ENCODE measurements around the gene CGB3. TPM values are rescaled to one million over a fixed set of nuclear protein-coding genes. Genes with fewer than 3 reads are reported as not detected.

CGB3 gene
- total RNA-seq, 1 experiment from 2014 or later: 1.7 TPM

DNA sequence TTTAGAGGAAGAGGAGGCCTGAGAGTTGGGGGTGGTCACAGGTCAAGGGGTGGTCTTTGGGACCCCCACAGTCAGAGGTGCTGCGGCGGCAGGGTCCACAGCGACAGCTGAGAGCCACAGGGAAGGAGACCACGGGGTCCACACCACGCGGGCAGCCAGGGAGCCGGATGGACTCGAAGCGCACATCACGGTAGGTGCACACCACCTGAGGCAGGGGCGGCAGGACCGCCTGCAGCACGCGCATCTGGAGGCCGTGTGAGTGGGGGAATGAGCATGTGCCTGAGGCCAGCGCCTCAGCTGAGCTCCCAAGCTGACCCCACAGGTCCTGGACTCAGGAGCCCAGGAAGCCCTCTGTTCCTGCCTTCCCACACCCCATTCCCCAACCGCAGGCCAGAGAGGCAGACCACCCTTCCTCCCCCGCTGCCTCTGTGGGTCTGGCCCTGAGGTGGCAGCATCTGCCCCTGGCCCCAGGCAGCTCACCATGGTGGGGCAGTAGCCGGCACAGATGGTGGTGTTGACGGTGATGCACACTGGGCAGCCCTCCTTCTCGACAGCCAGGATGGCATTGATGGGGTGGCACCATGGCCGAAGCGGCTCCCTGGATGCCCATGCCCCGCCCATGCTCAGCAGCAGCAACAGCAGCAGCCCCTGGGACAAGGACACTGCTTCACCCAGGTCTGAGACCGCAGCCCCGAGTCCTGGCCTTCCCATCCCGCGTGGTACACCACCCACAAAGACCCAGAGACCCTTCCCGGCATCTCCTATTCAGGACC lies 7.9 kb downstream of the CGB3 start:
- DNase-seq (ENCODE audit: low read depth): no peak

DNA sequence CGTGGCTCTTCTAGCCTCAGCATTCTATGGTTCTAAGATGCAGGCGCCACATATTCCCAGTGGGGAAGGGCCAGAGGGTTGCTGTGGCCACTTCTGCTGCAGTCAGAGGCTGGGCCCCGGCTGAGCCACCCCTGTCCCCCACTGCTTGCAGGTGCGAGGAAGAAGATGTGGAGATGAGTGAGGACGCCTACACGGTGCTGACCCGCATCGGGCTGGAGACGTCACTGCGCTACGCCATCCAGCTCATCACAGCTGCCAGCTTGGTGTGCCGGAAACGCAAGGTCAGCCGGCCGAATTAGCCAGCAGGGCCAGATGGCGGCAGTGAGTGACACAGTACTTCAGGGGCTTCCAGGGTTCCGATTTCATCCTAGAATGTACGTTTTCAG lies 9.3 kb downstream of the CGB3 start:
- DNase-seq (ENCODE audit: low read depth): no peak

DNA sequence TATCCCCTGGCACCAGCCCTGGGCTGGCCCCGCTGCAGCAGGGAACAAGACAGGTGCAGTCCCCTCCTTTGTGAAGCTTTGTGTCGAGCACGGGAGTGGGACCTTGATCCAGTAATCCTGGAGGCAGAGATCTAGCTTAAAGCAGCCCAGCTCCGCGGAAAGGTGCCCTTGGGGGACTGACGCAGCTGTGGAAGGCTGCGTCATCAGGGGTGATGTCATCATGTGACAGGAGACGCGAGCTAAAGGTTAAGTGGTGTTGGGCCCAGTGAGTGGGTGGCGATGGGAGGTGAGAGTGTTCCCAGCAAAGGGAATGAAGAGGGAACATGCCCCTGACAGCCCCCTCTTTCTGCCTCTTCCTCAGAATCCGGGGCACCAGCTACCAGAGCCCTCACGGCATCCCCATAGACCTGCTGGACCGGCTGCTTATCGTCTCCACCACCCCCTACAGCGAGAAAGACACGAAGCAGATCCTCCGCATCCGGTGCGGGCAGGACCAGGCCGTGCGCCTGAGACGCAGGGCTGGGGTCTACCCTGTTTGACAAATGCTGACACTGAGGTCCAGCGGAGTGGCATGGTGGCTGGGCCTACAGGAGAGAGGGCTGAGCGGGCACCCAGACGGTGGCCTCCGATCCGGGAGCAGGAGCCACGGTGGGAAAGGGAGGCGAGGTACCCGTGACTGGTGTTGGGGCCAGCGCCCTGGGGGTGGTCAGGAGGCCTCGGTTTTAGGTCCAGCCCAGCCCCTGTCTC lies 9.8 kb downstream of the CGB3 start:
- DNase-seq (ENCODE audit: low read depth): no peak

DNA sequence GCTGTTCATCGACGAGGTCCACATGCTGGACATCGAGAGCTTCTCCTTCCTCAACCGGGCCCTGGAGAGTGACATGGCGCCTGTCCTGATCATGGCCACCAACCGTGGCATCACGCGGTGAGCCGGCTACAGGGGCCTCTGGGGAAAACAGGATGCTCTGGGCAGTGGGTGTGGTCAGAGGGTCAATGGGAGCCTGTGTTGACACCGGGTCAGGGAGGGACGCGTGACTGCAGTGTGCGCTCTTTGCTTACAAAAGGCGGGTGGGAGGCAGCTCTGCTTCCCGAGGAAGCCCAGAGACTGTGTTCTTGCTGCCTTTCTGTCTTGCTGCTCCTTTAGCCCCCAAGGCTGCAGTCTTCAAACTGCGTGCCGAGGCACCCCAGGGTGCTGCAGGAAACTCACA lies 12.9 kb downstream of the CGB3 start:
- no peak for DNase-seq (ENCODE audit: low read depth)

DNA sequence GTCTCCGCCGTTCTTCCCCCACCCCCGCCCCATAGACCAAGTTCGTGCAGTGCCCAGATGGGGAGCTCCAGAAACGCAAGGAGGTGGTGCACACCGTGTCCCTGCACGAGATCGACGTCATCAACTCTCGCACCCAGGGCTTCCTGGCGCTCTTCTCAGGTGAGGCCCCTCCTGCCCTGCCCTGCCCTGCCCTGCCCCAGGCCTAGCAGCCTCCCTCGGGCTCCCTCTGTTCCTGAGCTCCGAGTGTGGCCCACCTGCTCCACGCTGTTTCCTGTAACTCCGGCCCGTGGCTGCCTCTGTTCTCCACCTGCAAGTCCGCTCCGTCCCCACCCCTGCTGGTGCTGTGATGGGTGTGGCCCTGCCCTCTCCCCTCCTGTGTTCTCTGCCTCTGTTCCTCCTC lies 13.7 kb downstream of the CGB3 start:
- DNase-seq (ENCODE audit: low read depth): no peak

DNA sequence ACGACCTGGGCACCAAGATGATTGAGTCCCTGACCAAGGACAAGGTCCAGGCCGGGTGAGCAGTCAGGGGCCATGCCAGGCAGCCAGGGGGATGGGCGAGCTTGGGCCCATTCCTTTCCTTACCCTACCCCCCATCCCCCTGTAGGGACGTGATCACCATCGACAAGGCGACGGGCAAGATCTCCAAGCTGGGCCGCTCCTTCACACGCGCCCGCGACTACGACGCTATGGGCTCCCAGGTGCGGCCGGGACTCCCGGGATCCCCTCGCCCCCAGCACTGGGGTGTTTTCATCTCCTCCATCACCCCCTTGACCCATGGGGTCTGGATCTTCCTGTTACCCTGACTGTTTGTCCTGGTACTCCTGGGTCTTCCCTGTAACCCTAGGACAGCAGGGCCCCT lies 14.3 kb downstream of the CGB3 start:
- DNase-seq (ENCODE audit: low read depth): no peak

DNA sequence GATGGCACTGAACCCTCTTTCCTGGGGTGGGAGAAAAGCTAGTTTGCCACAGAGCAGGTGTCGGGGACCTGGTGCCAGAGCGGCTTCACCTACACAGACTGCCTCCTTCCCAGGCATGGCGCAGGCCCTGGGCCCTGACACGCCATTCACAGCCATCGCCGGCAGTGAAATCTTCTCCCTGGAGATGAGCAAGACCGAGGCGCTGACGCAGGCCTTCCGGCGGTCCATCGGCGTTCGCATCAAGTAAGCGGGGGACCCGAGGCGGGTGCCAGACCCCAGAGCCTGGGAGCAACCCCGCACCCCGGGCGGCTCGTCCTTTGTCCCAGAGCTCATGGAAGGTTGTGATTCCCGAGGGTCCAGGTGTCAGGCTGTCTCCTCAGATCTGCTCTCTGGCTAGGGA lies 17.2 kb downstream of the CGB3 start:
- DNase-seq (ENCODE audit: low read depth): no peak

DNA sequence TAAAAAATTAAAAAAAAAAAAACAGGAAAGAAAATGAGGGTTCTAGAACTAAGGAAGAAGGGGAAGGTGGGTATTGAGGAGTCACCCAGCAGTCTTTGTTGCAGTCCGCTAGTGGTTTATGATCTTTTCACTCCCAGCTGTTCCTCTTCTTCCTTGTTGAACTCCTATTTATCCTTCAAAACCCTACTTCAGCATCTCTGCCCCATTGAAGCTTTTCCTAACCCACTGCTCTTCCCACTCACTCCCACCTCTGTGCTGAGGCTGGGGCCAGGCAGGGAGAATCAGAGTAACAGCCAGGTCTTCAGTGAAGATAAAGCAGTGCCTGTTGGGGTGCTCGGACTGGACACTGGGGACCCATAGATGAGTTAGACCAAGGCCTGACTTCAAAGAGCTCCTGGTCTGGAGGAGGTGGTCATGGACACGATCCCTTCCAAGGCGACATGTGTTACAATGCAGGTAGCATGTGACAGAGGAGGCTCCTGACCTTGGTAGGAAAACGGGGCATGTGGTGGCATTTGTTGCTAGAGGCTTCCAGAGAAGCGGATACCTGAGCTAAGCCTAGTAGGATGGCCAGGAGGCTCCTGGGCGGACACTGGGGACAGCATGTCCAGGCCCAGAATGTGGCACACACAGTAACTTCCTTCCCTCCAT lies 19.0 kb downstream of the CGB3 start:
- no peak for DNase-seq (ENCODE audit: low read depth)

DNA sequence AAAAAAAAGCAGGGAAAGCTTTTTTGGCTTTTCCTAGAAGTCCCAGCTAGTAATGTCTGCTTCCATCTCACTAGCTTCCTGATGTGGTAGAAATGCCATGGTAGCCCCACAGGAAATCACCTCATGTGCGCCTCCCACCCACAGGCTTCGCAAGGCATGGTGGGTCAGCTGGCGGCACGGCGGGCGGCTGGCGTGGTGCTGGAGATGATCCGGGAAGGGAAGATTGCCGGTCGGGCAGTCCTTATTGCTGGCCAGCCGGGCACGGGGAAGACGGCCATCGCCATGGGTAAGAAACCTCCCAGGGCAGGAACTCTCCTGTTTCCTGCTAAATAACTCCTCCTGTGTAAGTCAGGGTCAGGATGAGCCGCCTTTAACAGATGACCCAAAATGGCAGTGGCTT lies 20.0 kb downstream of the CGB3 start:
- DNase-seq (ENCODE audit: low read depth): no peak

DNA sequence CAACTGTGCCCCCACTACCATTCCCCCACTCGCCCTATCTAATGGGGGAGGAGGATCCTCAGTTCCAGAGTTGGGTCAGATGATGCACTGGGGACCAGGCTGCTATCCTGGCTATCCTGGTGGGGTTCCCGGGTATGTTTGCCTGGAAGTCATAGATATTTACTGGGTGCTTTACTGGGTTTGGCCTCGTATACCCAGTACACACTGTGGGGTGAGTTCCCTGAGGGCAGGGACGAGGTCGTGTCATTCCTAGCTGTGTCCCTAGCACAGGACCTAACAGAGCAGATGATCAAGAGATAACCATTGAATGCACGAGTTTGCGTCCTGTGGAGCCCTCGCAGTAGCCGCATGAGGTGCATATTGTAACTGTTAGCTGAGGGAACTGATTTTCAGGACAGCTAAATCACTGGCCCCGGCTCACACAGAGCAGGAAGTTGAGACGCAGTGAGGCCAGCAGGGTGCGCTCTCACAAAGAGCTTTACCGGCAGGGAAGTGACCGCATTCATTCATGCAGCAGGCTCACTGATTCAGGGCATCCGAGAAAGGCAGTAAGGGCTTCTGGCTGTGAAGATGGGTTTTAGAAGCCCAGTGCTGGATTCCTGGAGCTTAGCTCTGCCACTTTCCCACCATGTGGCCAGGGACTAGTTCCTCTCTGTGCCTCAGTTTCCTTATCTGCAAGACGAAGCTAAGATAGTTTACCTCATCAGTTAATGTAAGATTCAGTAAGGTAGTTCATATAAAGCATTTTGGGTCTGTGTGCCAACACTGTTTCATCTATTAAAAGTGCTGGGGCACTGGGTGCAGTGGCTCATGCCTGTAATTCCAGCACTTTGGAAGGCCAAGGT lies 24.4 kb downstream of the CGB3 start:
- peak; percentile 50 for DNase-seq (ENCODE audit: low read depth)

DNA sequence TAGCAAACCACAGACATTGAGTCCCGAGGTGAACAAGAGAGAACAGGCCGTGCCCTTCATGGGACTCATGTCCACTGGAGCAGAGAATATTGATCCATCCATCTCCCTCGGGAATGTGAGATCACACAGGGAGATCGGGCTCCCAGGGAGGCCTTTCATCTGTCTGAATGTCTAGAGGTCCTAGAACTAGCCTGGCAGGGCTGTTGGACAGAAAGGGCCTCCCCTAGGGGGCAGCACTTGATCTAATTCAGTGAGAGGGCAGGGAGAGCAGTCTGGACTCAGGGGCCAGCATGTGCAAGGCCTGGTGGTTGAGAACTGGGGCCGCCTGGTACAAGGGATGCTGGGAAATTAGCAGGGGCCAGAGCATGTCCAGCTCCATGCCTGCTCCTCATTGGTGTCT lies 26.2 kb downstream of the CGB3 start:
- DNase-seq (ENCODE audit: low read depth): peak; percentile 69

DNA sequence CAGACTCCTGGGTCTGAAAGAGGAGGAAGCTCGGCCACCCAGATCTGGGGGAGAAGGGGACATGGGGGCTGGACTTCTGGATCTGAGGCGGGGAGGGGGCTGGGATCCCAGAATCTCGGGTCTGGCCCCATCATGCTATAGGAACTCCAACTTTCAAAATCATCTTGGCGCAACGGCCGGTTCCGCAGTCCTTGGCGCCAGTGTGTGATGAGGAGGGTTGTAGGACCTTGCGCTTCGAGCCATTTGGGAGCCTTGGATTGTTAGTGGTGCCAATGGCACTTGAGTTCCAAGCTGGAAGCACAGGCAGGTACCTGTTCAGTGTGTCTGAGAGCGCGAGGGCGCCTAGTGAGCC lies 30.1 kb downstream of the CGB3 start:
- no peak for DNase-seq (ENCODE audit: low read depth)

DNA sequence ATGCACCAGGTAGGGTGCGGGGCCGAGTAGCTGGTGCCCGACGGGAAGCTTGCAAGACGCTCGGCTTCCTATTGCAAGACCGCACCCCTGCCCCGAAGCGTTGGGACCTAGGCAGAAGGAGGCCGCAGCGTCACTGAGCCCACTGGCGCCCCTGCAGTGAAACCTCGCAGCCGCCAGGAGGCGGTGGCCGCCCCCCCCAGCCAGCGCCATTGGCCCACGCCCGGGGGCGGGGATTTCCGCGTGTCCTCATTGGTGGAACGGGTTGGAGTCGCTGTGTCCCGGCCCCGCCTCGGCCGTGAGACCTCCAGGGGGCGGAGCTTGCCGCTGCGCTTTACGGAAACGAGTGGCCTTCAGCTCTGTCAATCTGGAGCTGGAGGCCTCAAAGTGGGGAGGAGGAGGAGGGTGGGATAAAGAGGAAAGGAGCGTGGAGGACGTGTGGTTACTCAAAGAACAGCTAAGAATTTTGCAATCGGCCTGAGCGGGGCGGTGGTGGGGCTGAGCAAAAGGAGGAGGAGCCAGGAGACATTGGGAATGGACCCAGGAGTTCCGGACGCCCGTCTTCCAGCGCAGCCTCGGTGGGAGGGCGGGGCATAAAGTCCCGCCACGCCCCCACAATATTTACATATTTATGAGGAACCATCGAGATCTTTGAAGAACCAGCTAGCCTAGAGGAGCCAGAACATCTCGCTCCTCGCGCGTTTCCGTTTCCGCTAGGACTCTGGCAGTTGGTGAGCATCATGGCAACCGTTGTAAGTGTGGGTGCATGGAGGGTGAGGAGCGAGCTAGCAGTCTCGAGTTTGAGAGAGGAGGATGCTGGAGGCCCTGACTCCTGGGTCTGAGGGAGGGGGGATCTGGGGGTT lies 30.7 kb downstream of the CGB3 start, which contains the start of the genes GYS1 and RUVBL2:
GYS1 (minus strand) TSS at position 135 of the 860 bp plus-strand sequence. CDS start 197 bp downstream, outside the sequence.
RUVBL2 (plus strand) TSS at position 713 of the 860 bp plus-strand sequence; CDS start at position 738, 25 bp downstream.
- DNase-seq (ENCODE audit: low read depth): peak; percentile 100

DNA sequence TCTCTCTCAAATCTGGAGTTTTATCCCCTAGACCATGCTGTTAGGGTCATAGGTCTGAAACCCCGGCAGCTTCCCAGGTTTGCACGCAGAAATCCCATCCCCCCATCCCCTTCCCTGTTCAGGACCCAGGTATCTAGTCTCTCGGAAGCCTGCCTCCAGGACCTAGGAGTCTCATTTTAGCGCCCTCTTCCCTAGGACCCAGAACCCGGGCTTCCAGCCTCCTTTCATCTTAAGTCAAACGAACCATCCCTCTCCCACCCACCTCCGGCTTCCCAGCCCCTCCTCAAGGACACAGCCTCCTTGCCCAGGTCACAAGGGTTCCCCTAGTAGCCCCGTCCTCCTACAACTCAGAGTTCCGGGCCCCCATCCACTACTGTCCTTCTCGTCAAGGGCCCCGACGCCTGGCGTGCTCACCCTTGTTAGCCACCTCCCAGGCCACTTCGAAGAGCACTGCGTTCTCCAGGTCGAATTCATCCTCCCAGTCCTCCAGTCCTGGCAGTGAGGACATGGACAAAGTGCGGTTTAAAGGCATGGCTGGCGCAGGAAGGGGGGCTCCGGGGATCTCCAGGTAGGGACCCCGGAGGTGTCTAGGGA lies 31.5 kb downstream of the CGB3 start:
- DNase-seq (ENCODE audit: low read depth): peak; percentile 22

DNA sequence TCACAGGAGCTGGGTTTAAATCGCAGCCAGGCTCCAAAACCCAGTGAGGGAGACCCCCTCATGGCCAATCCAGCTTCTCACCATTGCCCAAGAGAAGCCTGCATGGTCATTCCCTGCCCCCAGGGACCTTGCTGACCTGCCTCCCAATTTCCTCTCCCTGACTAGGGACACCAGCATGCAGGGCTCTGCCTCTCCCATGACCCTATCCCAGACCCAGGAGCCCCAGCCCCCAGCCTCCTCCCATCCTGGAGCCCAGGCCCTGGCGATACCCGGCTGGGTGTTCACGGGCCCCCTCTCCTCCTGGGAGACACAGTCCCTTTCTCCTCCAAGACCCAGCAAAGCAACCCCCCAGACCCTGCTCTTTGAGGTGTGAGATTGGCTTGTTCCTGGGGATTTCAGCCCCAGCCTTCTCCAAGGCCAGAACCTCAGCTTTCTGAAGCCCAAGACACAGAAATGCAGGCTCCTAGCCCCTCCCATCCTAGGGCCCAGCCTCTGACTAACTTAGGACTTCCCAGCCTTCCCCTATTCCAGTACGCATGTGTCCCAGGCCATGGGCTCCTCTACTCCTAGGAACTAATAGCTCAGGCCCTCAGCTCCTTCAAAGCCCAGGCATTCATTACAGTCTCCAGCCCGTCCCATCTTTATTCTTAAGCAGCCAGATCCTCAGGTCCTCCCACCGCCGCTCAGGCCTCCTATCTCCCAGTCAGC lies 32.1 kb downstream of the CGB3 start:
- DNase-seq (ENCODE audit: low read depth): peak; percentile 83

DNA sequence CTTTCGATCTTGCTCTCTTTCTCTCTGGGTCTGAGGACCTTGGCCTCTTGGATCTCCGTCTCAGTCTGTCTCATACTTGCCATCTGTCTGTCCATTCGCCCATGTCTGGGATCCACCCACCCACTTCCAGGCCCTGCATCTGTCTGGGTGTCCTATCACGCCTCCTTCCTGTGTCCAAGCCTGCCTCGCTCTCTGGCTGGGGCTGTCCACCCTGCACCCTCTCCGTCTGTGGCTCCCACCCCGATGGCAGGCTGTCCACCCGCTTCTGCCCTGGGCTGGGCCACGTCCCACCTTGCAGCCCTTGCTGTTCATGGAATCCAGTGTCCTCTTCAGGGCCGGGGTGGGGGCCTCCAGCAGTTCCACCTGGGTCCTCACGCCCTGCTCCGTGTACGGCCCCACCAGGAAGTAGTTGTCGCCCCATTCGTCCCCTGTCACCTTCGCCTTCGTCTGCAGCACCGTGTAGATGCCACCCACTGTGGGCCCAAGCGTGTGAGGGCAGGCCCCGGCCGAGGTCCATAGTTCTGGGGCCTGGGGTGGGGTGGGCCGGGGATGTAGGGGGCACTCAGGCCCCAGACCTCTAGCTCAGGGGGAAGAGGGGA lies 33.0 kb downstream of the CGB3 start:
- DNase-seq (ENCODE audit: low read depth): no peak

DNA sequence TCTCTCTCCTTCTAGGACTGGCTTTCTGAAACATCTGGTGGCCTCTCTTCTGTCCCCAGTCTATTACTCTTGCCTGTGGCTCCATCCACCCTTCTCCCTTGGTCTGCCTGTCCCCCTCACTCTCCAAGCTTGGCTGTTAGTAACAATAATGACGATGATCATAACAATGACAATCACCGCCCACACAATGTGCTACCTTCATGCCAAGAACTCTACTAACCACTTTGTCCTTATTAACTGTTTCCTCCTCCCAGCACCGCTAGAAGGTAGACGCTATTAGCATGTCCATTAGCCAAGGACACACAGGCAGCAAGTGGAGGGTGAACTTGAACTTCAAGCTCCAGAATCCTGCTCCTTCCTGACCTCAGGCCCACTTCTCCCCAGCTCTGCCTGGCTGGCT lies 33.7 kb downstream of the CGB3 start:
- no peak for DNase-seq (ENCODE audit: low read depth)

DNA sequence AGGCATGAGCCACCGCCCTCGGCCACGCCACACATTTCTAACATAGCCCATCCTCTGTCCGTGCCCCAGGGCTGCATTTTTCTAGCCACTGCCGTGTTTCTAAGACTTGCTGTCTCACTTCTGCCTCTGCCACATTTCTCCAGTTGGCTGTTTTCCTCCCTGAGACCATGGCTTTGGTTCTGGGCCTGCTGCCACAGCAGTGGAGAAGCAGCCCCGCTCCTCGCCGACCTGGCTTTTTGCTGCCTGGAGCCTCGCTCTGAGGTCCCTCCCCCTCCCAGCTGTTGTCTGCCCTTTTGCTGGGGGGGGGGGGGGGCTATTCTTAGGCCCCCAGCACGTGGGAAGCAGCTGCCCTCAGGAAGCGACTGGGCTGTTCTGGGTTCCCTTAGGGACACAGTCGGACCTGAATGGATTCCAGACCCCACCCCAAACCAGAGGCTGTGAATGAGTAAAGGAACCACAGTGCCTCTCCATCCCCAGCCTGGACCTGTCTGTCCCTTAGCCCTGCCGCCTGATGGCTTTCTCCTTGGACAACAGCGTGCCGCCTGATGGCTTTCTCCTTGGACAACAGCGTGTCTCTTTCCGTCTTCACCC lies 34.3 kb downstream of the CGB3 start:
- no peak for DNase-seq (ENCODE audit: low read depth)

DNA sequence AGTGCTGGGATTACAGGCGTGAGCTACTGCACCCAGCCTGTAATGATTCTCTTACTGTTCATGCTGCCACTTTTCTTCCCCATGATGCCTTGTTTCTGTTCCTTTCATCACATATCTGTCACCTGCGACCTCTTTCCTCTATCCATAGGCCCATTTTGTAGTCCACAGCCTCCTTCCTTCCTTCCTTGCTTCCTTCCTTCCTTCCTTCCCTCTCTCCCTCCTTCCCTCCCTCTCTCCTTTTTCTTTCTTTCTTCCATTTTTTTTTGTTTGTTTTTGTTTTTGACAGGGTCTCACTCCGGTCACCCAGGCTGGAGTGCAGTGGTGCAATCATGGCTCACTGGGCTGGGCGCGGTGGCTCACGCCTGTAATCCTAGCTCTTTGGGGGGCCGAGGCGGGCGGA lies 35.3 kb downstream of the CGB3 start:
- DNase-seq (ENCODE audit: low read depth): no peak
